DMS 273 treated with DMSO at 0.1 percent for 48 hours (cell line): Measurements from ENCODE around the gene CPAMD8.

ENCODE experiments used
- DNase-seq: peaks from one replicate; lab custom pipeline; 2025; lab: John Stamatoyannopoulos, UW

Gene CPAMD8

GRCh38 chr19:17026706-17027534 is at the start of gene CPAMD8:
Gene CPAMD8, minus strand, starts transcription at chr19:17026810. Its CDS starts 168 bp downstream, at chr19:17026642.
- no peak for DNase-seq

GRCh38 chr19:17075864-17076542 is 49.4 kb upstream of the CPAMD8 start:
- DNase-seq = no peak

GRCh38 chr19:17075035-17075863 is 48.6 kb upstream of the CPAMD8 start, which contains the start of the genes HAUS8 and MYO9B:
Gene HAUS8, minus strand, starts transcription at chr19:17075452. Its CDS starts 30 bp downstream, at chr19:17075422.
Gene MYO9B, plus strand, starts transcription at chr19:17075777. Its CDS starts 25,941 bp downstream, at chr19:17101718.
- DNase-seq = peak; percentile 93

- no peak for DNase-seq
Measured at GRCh38 chr19:17074634-17075034, 48.0 kb upstream of the CPAMD8 start.

GRCh38 chr19:17073869-17074633 is 47.4 kb upstream of the CPAMD8 start:
- no peak for DNase-seq

GRCh38 chr19:17070912-17071311 is 44.3 kb upstream of the CPAMD8 start:
- no peak for DNase-seq

- DNase-seq = no peak
Measured at GRCh38 chr19:17070421-17070820, 43.8 kb upstream of the CPAMD8 start.

GRCh38 chr19:17069193-17069592 is 42.6 kb upstream of the CPAMD8 start:
- no peak for DNase-seq

- no peak for DNase-seq
Measured at GRCh38 chr19:17063428-17063827, 36.8 kb upstream of the CPAMD8 start.

GRCh38 chr19:17061691-17062090 is 35.1 kb upstream of the CPAMD8 start:
- no peak for DNase-seq

- no peak for DNase-seq
Measured at GRCh38 chr19:17061205-17061604, 34.6 kb upstream of the CPAMD8 start.

- DNase-seq = no peak
Measured at GRCh38 chr19:17060802-17061201, 34.2 kb upstream of the CPAMD8 start.

GRCh38 chr19:17058236-17058635 is 31.6 kb upstream of the CPAMD8 start:
- DNase-seq = no peak

GRCh38 chr19:17055636-17056035 is 29.0 kb upstream of the CPAMD8 start:
- DNase-seq = no peak

- no peak for DNase-seq
Measured at GRCh38 chr19:17054746-17055145, 28.1 kb upstream of the CPAMD8 start.

- no peak for DNase-seq
Measured at GRCh38 chr19:17052439-17052838, 25.8 kb upstream of the CPAMD8 start.

- DNase-seq = no peak
Measured at GRCh38 chr19:17049711-17050280, 23.2 kb upstream of the CPAMD8 start.

GRCh38 chr19:17048885-17049453 is 22.4 kb upstream of the CPAMD8 start:
- no peak for DNase-seq

- DNase-seq = no peak
Measured at GRCh38 chr19:17045907-17046502, 19.4 kb upstream of the CPAMD8 start.

- DNase-seq = no peak
Measured at GRCh38 chr19:17043744-17044143, 17.1 kb upstream of the CPAMD8 start.
